Progenitor cell of endocrine pancreas (in vitro differentiated cells): Measurements from ENCODE around the gene LGSN. TPM values are rescaled to one million over a fixed set of nuclear protein-coding genes. Genes with fewer than 3 reads are reported as not detected.
"Not testable (repeated sequence)": the region's sequence is repeated elsewhere in the genome, so short reads cannot be mapped to it uniquely, and the experiment has no call there.

Experiments
- DNase-seq: peaks from one replicate; pipeline ENCODE4 v3.0.0; 2021; ENCODE audit warnings: low spot score; ENCODE audit not compliant: unreplicated experiment
- H3K27ac Mint-ChIP-seq: 2 replicates; pipeline ENCODE4 v1.8.0; 2021; ENCODE audit warnings: mild to moderate bottlenecking, moderate library complexity, mixed read lengths
- H3K27me3 Mint-ChIP-seq: 2 replicates; pipeline ENCODE4 v1.8.0; 2021; ENCODE audit warnings: mixed read lengths
- H3K36me3 Mint-ChIP-seq: 2 replicates; pipeline ENCODE4 v1.8.0; 2022; ENCODE audit warnings: mixed read lengths; ENCODE audit not compliant: insufficient read depth
- H3K4me1 Mint-ChIP-seq: 2 replicates; pipeline ENCODE4 v1.8.0; 2021; ENCODE audit warnings: low read depth, mixed read lengths
- H3K4me3 Mint-ChIP-seq: 2 replicates; pipeline ENCODE4 v1.8.0; 2021; ENCODE audit warnings: low read depth, mild to moderate bottlenecking, moderate library complexity, mixed read lengths
- H3K9me3 Mint-ChIP-seq: 2 replicates; pipeline ENCODE4 v1.8.0; 2021; ENCODE audit warnings: low read depth, mixed read lengths
- total RNA-seq: library from RNA; stranded (reverse); gene quantifications from 2 replicates; pipeline ENCODE4 v1.2.1, GENCODE V29; 2021
- TF ChIP-seq, protein P1 (sequence below): fragments of 200-600 bp; sonication (generic); IDR thresholded peaks from one replicate; pipeline ENCODE4 v1.5.0; 2021; ENCODE audit warnings: antibody characterized with exemption, mild to moderate bottlenecking; ENCODE audit not compliant: unreplicated experiment

LGSN gene
- total RNA-seq, 1 donor from 2014 or later = not detected

DNA sequence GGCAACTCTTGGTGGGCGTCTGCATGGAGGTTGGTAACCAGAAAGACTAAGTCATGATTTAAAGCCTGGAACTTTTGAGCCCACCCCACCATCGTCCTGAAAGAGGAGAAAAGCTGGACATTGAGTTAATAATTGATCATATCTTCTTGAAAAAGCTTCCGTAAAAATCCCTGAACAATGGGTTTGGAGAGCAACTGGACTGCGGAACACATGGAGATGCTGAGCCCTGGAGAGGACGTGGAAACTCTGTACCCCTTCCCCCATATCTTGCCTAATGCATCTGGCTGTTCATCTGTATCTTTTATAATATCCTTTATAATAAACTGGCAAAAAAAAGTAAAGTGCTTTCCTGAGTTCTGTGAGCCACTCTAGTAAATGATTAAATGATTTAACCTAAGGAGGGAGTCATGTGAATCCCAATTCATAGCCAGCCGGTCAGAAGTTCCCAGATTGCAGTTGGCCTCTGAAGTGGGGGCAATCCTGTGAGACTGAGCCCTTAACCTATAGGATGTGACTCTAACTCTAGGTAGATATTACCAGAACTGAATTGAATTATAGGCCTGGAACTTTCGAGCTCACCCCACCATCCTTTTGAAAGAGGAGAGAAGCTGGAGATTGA is 26.5 kb upstream of the LGSN start:
- Mint-ChIP-seq H3K27me3 (no peaks in the 10 kb centered on the region), H3K9me3 (peaks cover 3% of the 10 kb centered on the region), H3K36me3 (no peaks in the 10 kb centered on the region), H3K4me3 (no peak overlapping the region), H3K4me1 (peaks cover 7% of the 10 kb centered on the region), H3K27ac (no peak overlapping the region)
- no peak for DNase-seq
- TF ChIP-seq, protein P1, sequence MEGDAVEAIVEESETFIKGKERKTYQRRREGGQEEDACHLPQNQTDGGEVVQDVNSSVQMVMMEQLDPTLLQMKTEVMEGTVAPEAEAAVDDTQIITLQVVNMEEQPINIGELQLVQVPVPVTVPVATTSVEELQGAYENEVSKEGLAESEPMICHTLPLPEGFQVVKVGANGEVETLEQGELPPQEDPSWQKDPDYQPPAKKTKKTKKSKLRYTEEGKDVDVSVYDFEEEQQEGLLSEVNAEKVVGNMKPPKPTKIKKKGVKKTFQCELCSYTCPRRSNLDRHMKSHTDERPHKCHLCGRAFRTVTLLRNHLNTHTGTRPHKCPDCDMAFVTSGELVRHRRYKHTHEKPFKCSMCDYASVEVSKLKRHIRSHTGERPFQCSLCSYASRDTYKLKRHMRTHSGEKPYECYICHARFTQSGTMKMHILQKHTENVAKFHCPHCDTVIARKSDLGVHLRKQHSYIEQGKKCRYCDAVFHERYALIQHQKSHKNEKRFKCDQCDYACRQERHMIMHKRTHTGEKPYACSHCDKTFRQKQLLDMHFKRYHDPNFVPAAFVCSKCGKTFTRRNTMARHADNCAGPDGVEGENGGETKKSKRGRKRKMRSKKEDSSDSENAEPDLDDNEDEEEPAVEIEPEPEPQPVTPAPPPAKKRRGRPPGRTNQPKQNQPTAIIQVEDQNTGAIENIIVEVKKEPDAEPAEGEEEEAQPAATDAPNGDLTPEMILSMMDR = no peak

DNA sequence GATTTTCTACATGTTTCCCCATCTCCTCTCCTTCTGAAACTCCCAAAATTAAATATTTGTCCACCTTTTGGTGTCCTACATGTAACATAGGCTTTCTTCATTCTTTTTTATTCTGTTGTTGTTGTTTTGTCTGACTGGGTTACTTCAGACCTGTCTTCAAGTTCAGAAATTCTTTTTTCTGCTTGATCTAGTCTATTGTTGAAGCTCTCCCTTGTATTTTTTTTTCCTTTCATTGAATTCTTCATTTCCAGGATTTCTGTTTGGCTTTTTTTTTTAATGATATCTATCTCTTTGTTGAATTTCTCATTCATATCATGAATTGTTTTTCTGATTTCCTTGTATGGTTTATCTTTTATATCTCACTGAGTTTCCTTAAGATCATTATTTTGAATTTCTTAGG is 20.6 kb upstream of the LGSN start:
- Mint-ChIP-seq H3K4me3 (no peak overlapping the region), H3K4me1 (no peaks in the 10 kb centered on the region), H3K36me3 (no peaks in the 10 kb centered on the region), H3K9me3 (peaks cover 19% of the 10 kb centered on the region), H3K27me3 (no peaks in the 10 kb centered on the region), H3K27ac (no peak overlapping the region)
- TF ChIP-seq, protein P1 = no peak
- DNase-seq = no peak

DNA sequence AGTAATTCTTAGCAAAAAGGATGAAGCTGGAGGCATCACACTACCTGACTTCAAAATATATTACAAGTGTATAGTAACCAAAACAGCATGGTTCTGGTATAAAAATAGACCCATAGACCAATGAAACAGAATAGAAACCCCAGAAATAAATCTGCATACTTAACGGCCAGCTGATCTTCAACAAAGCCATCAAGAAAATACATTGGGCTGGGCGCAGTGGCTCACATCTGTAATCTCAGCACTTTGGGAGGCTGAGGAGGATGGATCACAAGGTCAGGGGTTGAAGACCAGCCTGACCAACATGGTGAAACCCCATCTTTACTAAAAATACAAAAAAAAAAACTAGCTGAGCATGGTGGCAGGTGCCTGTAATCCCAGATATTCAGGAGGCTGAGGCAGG is 14.9 kb upstream of the LGSN start:
- not testable (repeated sequence) for H3K27ac Mint-ChIP-seq, H3K36me3 Mint-ChIP-seq, H3K27me3 Mint-ChIP-seq, H3K4me3 Mint-ChIP-seq, H3K4me1 Mint-ChIP-seq, DNase-seq
- H3K9me3 Mint-ChIP-seq = peaks cover 17% of the 10 kb centered on the region

DNA sequence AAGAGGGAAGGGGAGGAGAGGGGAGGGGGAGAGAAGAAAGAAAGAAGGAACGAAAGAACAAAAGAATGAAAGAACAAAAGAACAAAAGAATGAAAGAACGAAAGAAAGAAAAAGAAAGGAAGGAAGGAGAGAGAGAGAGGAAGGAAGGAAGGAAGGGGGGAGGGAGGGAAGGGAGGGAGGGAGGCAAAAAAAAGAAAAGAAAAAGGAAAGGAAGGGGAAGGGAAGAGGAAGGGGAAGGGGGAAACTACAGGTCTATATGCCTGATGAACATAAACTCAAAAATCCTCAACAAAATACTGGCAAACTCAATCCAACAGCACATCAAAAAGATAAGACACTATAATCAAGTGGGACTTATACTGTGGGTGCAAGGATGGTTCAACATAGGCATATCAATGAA is 13.7 kb upstream of the LGSN start:
- H3K27ac Mint-ChIP-seq = no peak overlapping the region
- DNase-seq = no peak
- TF ChIP-seq, protein P1 = no peak
- no peaks in the 10 kb centered on the region for H3K36me3 Mint-ChIP-seq
- H3K4me3 Mint-ChIP-seq = no peak overlapping the region
- no peaks in the 10 kb centered on the region for H3K4me1 Mint-ChIP-seq
- peaks cover 10% of the 10 kb centered on the region for H3K9me3 Mint-ChIP-seq
- H3K27me3 Mint-ChIP-seq = no peaks in the 10 kb centered on the region

DNA sequence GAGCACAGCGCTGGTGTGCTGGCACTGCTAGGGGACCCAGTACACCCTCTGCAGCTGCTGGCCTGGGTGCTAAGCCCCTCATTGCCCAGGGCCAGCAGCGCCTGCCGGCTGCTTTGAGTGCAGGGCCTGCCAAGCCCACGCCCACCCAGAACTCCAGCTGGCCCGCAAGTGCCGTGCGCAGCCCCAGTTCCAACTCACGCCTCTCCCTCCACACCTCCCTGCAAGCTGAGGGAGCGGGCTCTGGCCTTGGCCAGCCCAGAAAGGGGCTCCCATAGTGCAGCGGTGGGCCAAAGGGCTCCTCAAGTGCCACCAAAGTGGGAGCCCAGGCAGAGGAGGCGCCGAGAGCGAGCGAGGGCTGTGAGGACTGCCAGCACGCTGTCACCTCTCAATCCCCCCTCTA is 6.8 kb upstream of the LGSN start:
- H3K27me3 Mint-ChIP-seq, DNase-seq, H3K4me1 Mint-ChIP-seq, H3K4me3 Mint-ChIP-seq, H3K27ac Mint-ChIP-seq, H3K36me3 Mint-ChIP-seq, H3K9me3 Mint-ChIP-seq: not testable (repeated sequence)

DNA sequence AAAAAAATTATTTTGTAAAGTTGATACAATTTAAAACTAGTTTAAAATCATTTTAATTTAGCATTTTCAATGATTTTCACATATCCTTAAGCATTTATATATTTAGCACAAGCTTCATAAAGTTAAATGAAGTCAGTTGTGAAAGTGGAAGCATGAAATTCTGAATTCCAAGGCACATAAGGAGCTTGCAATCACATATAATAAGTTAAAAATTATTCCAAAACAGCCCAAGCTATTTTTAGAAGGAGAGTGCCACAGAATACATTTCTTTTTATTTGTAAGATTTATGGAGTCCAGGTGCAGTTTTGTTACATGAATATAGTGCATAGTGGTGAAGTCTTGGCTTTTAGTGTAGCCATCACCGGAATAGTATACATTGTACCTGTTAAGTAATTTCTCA is 3.2 kb upstream of the LGSN start:
- H3K9me3 Mint-ChIP-seq = peaks cover 7% of the 10 kb centered on the region
- no peaks in the 10 kb centered on the region for H3K4me1 Mint-ChIP-seq
- TF ChIP-seq, protein P1 = no peak
- H3K27ac Mint-ChIP-seq = no peak overlapping the region
- H3K27me3 Mint-ChIP-seq = no peaks in the 10 kb centered on the region
- H3K4me3 Mint-ChIP-seq = no peak overlapping the region
- no peak for DNase-seq
- H3K36me3 Mint-ChIP-seq = no peaks in the 10 kb centered on the region
